Retinal pigment epithelial cell (primary cell): Measurements from ENCODE around the gene NUP205.

Source experiments
- DNase-seq: peaks from one replicate; pipeline ENCODE4 v3.0.0-alpha.2; 2010; ENCODE audit warnings: low read depth
- H3K4me3 ChIP-seq: 2 replicates; pipeline ENCODE4 v1.5.1; 2011; ENCODE audit warnings: mild to moderate bottlenecking, low read length, control low read depth, moderate library complexity
- CTCF ChIP-seq: conservative IDR thresholded peaks from 2 replicates; pipeline ENCODE4 v1.5.1; 2011; ENCODE audit warnings: low read depth, low read length, control low read depth, inconsistent platforms

Gene NUP205

GRCh38 chr7:135584362-135585353 lies 26.9 kb downstream of the NUP205 start:
- DNase-seq = no peak
- no peak for TF ChIP-seq CTCF
- no peak overlapping the region for H3K4me3 ChIP-seq

GRCh38 chr7:135597181-135597925 lies 39.6 kb downstream of the NUP205 start:
- H3K4me3 ChIP-seq = no peak overlapping the region
- no peak for TF ChIP-seq CTCF
- no peak for DNase-seq

- no peak for DNase-seq
- no peak for TF ChIP-seq CTCF
- H3K4me3 ChIP-seq = no peak overlapping the region
Measured at GRCh38 chr7:135597926-135598305, 40.2 kb downstream of the NUP205 start.

GRCh38 chr7:135599471-135599870 lies 41.8 kb downstream of the NUP205 start:
- no peak for TF ChIP-seq CTCF
- H3K4me3 ChIP-seq = no peak overlapping the region
- DNase-seq = no peak

DNA sequence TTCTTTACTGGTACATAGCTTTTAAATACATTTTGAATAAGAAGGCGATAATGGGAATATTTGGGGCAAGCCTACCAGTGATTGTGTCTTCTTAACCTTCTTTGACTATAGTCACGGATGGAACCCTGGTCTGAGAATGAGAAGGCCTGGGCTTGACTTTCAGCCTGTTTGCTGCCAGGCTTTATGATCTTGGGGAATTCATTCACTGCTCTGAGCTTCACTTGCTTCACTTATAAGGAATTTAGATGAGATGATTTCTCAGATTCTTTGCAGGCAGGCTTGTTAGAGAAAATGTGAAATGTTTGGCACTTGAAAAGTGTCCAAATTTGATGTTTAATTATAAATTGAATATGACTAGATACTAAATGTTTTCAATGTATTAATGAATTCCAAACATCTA lies 42.5 kb downstream of the NUP205 start:
- no peak for TF ChIP-seq CTCF
- H3K4me3 ChIP-seq = no peak overlapping the region

GRCh38 chr7:135601182-135601581 lies 43.5 kb downstream of the NUP205 start:
- TF ChIP-seq CTCF = no peak
- no peak for DNase-seq
- no peak overlapping the region for H3K4me3 ChIP-seq

More for the DNA sequence above, 42.5 kb downstream of the NUP205 start:
- no peak for DNase-seq

DNA sequence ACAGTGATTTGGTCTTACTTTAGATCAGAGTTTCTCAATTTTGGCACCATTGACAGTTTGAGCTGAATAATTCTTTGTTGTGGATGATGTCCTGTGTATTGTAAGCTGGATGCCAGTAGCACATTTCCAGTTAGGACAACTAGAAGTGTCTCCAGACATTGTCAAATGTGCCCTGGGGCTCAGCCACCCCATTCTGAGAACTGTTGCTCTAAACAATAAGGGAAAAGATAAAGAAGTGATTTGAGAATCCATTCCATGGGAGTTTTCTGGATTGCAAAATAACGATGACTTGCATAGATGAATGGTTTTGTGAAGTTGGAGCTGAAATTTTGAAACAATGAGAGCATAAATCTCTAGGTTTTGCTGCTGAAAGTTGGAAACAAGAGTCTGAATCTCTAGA lies 44.6 kb downstream of the NUP205 start:
- DNase-seq = no peak
- H3K4me3 ChIP-seq = no peak overlapping the region
- TF ChIP-seq CTCF = no peak
